Lower leg skin (tissue), 4 donors: ENCODE measurements around the gene SPDYC. TPM values are rescaled to one million over a fixed set of nuclear protein-coding genes. Genes with fewer than 3 reads are reported as not detected.
A peak's percentile ranks its signal among the peaks of the same experiment; 100 is the strongest.
"Not testable (repeated sequence)": the region's sequence is repeated elsewhere in the genome, so short reads cannot be mapped to it uniquely, and the experiment has no call there.

ENCODE experiments used
- DNase-seq, 2 donors: peaks; one replicate each; pipeline ENCODE4 v3.0.0-alpha.2; 2019; ENCODE audit warnings: low spot score in 2 of 2
- H3K4me3 ChIP-seq: fragments of 200-600 bp; sonication (generic); 2 replicates; pipeline ENCODE4 v1.5.1; 2017; ENCODE audit warnings: mild to moderate bottlenecking, low read depth; ENCODE audit not compliant: poor library complexity, severe bottlenecking
- CTCF ChIP-seq, 3 donors: fragments of 450-650 bp; IDR thresholded peaks; one replicate each; pipeline ENCODE4 v1.5.1; 2016; ENCODE audit warnings: antibody characterized with exemption in 3 of 3, mild to moderate bottlenecking in 3 of 3, moderate library complexity in 2 of 3
- POLR2A ChIP-seq, 2 donors: fragments of 450-650 bp; IDR thresholded peaks; one replicate each; pipeline ENCODE4 v1.6.1; 2016 to 2017; ENCODE audit warnings: antibody characterized with exemption in 2 of 2, mild to moderate bottlenecking in 1 of 2, moderate library complexity in 1 of 2
- WGBS, 2 donors: methylation state at CpG; one replicate each; pipeline ENCODE4 v1.1.5; 2018; 5-methylcytosine and 5-hydroxymethylcytosine counted together
- intact Hi-C: fragments of 100-400 bp; cut with DNase I; formaldehyde crosslinking; loops from one replicate; pipeline ENCODE4 v1.15.0; 2023; ENCODE audit warnings: low total_unique reads
- total RNA-seq, 4 donors: library from RNA; depleted of rRNA; stranded (reverse); fragments of >200 nt; gene quantifications; one replicate each; pipeline ENCODE4 v1.1.0, GENCODE V29; 2016

Gene SPDYC
- total RNA-seq, 4 donors from 2014 or later: not detected

GRCh38 chr11:65136515-65137096 lies 33.4 kb upstream of the SPDYC start:
- DNase-seq: no peak
- intact Hi-C loops: no loop called here
- no peak for TF ChIP-seq CTCF (IDR thresholded peaks at IDR 0.05)
- no peak for TF ChIP-seq POLR2A (IDR thresholded peaks at IDR 0.05)
- no peak overlapping the region for H3K4me3 ChIP-seq
- 89 to 92% methylated on average over 15 of the region's 15 CpGs for WGBS, 2 donors

GRCh38 chr11:65141896-65142494 lies 28.0 kb upstream of the SPDYC start:
- 82 to 83% methylated on average over 7 of the region's 7 CpGs for WGBS, 2 donors
- no peak overlapping the region for H3K4me3 ChIP-seq
- no peak for DNase-seq
- intact Hi-C loops: no loop called here
- TF ChIP-seq POLR2A (IDR thresholded peaks at IDR 0.05) (no peak), CTCF (IDR thresholded peaks at IDR 0.05) (no peak)

- no peak for DNase-seq
- no peak overlapping the region for H3K4me3 ChIP-seq
- 87 to 90% methylated on average over 2 of the region's 2 CpGs for WGBS, 2 donors
- intact Hi-C loops: no loop called here
- TF ChIP-seq CTCF (IDR thresholded peaks at IDR 0.05) (no peak), POLR2A (IDR thresholded peaks at IDR 0.05) (no peak)
Observed at GRCh38 chr11:65147352-65148075, 22.5 kb upstream of the SPDYC start.

GRCh38 chr11:65148657-65149056 lies 21.4 kb upstream of the SPDYC start:
- intact Hi-C loops: no loop called here
- 63 to 71% methylated on average over 5 of the region's 5 CpGs for WGBS, 2 donors

GRCh38 chr11:65150131-65150508 lies 19.9 kb upstream of the SPDYC start:
- intact Hi-C loops, DNase-seq, H3K4me3 ChIP-seq: not testable (repeated sequence)
- WGBS, 2 donors: 75% methylated on average over 10 of the region's 10 CpGs

More at GRCh38 chr11:65148657-65149056, 21.4 kb upstream of the SPDYC start:
- H3K4me3 ChIP-seq: no peak overlapping the region
- TF ChIP-seq CTCF (IDR thresholded peaks at IDR 0.05) (no peak), POLR2A (IDR thresholded peaks at IDR 0.05) (no peak)
- DNase-seq: no peak

GRCh38 chr11:65150509-65151299 lies 19.3 kb upstream of the SPDYC start:
- no peak overlapping the region for H3K4me3 ChIP-seq
- DNase-seq: peak; percentile 81 to 96
- intact Hi-C loops: no loop called here
- no peak for TF ChIP-seq CTCF (IDR thresholded peaks at IDR 0.05)
- no peak for TF ChIP-seq POLR2A (IDR thresholded peaks at IDR 0.05)
- 23 to 24% methylated on average over 12 of the region's 12 CpGs for WGBS, 2 donors
